Left lung (tissue), 10 donors: ENCODE data around the gene RAPGEF4. TPM values are rescaled to one million over a fixed set of nuclear protein-coding genes. Genes with fewer than 3 reads are reported as not detected.

ENCODE experiments used
- ATAC-seq: fragments of 200-7000 bp; cut with Tn5 transposase; one replicate; pipeline ENCODE4 v1.9.1; 2020; ENCODE audit warnings: moderate library complexity
- DNase-seq, 4 donors: peaks; one replicate each; pipeline ENCODE4 v3.0.0-alpha.2; 2013 to 2020
- H3K27ac ChIP-seq, 2 donors: fragments of 200-600 bp; sonication (generic) in 1 of 2; one replicate each; pipeline versions ENCODE4 v1.5.0 to v1.8.0; 2020 to 2021
- H3K27me3 ChIP-seq, 2 donors: fragments of 200-600 bp; sonication (generic) in 1 of 2; one replicate each; pipeline versions ENCODE4 v1.5.0 to v1.8.0; 2020 to 2021
- H3K36me3 ChIP-seq, 2 donors: fragments of 200-600 bp; sonication (generic) in 1 of 2; one replicate each; pipeline versions ENCODE4 v1.5.0 to v1.8.0; 2020 to 2021
- H3K4me1 ChIP-seq, 2 donors: fragments of 200-600 bp; one replicate each; pipeline ENCODE4 v1.8.0; 2021
- H3K4me3 ChIP-seq, 2 donors: fragments of 200-600 bp; sonication (generic) in 1 of 2; one replicate each; pipeline versions ENCODE4 v1.5.0 to v1.8.0; 2020 to 2021; ENCODE audit warnings: mild to moderate bottlenecking in 1 of 2
- H3K9me3 ChIP-seq, 2 donors: fragments of 200-600 bp; sonication (generic) in 1 of 2; one replicate each; pipeline versions ENCODE4 v1.5.0 to v1.8.0; 2020 to 2021
- intact Hi-C, 2 donors: fragments of 100-400 bp; cut with DNase I; formaldehyde crosslinking; loops; one replicate each; pipeline versions ENCODE4 v1.11.2 to v1.14.2; 2022
- polyA plus RNA-seq, 6 donors: library from polyadenylated mRNA; unstranded; fragments of 120-200 nt; gene quantifications; one replicate each; pipeline ENCODE4 v1.2.1, GENCODE V29; 2013; ENCODE audit not compliant: insufficient read length in 6 of 6
- total RNA-seq, 2 donors: library from RNA; stranded (reverse); fragmentation: NEBNext Ultra II Directional; extraction: Animal tissue kit (Norgen Biotek cat#: 25700); gene quantifications; one replicate each; pipeline ENCODE4 v1.2.1, GENCODE V29; 2021
- TF ChIP-seq, protein P1 (sequence below), 2 donors: fragments of 200-600 bp; sonication (generic) in 1 of 2; IDR thresholded peaks; one replicate each; pipeline versions ENCODE4 v1.5.0 to v1.8.0; 2021; ENCODE audit warnings: antibody characterized with exemption in 2 of 2
- donor health status: DM: no; HTN: yes; CAD: no.
- donor health status: DM: no; HTN: no; CAD: no.

Gene RAPGEF4
- total and polyA plus RNA-seq, 8 donors, result 9.1 to 16.2 (median 11.8) TPM

DNA sequence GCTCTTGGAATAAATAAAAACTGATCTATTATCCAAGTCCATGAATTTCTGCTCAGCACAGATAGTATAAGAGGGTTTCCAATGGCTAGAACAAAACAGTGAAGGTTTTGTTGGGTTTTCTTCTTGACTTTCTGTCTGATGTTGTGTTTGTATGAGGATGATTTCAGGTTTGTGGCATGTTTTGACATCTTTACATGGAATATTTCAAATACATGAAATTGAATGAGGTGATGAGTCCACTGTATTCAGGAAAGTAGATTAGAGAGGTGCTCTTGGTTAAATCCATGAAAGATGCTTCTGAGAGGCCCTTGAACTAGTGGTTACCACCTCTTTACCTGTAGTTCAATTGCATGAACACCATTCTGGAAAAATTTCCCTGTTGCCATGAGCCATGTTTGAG lies 84.3 kb downstream of the RAPGEF4 start:
- DNase-seq, result no peak
- Histone ChIP-seq H3K27ac (no peak overlapping the region), H3K4me1 (no peaks in the 10 kb centered on the region), H3K4me3 (no peak overlapping the region), H3K36me3 (no peaks in the 10 kb centered on the region), H3K9me3 (no peaks in the 10 kb centered on the region), H3K27me3 (no peaks in the 10 kb centered on the region)
- TF ChIP-seq, protein P1, sequence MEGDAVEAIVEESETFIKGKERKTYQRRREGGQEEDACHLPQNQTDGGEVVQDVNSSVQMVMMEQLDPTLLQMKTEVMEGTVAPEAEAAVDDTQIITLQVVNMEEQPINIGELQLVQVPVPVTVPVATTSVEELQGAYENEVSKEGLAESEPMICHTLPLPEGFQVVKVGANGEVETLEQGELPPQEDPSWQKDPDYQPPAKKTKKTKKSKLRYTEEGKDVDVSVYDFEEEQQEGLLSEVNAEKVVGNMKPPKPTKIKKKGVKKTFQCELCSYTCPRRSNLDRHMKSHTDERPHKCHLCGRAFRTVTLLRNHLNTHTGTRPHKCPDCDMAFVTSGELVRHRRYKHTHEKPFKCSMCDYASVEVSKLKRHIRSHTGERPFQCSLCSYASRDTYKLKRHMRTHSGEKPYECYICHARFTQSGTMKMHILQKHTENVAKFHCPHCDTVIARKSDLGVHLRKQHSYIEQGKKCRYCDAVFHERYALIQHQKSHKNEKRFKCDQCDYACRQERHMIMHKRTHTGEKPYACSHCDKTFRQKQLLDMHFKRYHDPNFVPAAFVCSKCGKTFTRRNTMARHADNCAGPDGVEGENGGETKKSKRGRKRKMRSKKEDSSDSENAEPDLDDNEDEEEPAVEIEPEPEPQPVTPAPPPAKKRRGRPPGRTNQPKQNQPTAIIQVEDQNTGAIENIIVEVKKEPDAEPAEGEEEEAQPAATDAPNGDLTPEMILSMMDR (IDR thresholded peaks at IDR 0.05), result no peak
- intact Hi-C loops, result no loop called here
- no peak for ATAC-seq

DNA sequence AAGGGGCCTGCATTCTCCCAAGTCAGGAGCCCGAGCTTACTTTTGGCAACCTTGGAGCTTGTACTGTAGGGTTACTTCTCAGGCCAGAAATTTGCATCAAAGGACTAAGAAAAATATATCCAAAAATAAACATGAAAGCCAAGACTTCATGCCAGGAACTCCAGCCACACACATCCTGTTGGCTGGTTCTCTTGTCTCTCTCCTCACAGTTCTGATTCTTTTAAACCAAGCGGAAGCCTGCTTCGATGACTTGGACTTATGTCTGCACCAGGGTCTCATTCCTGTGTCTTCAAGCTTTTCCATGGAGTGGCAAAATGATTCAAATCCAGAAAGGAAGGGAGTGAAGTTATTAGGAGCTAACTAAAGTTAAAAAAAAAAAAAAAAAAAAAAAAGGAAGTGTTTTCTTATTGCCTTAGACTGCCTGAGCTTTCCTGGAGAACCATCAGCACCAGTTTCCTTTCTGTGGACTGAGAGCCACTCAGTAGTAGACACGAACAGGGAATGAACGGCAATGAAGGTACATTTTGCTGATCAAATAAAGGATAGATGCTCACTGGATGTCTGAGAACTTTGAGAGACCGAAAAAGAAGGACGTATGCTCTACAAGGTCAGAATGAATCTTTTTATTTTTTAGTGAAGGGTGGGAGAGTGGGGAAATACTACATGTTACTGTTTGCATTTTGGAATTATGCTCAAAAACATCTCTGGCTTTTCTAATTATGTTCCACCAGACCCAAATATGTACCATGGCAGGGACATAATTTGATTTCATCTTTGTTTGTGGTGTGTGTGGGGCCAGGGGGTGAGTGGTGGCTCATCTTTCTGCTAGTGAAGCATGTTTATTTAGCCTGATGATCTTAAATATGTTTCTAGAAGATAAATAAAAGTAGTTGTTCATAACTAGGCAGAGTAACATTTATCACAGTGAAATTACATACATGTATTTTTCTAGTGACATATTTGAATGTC lies 86.0 kb downstream of the RAPGEF4 start:
- Histone ChIP-seq H3K36me3 (no peaks in the 10 kb centered on the region), H3K27me3 (no peaks in the 10 kb centered on the region), H3K9me3 (no peaks in the 10 kb centered on the region), H3K4me1 (no peaks in the 10 kb centered on the region), H3K27ac (peak overlapping the region in 1 of 2 donors; percentile 53), H3K4me3 (peak overlapping the region in 1 of 2 donors; percentile 35)
- DNase-seq (no peak), ATAC-seq (peak; percentile 27)
- TF ChIP-seq, protein P1 (IDR thresholded peaks at IDR 0.05), result no peak
- intact Hi-C loops, result no loop called here

DNA sequence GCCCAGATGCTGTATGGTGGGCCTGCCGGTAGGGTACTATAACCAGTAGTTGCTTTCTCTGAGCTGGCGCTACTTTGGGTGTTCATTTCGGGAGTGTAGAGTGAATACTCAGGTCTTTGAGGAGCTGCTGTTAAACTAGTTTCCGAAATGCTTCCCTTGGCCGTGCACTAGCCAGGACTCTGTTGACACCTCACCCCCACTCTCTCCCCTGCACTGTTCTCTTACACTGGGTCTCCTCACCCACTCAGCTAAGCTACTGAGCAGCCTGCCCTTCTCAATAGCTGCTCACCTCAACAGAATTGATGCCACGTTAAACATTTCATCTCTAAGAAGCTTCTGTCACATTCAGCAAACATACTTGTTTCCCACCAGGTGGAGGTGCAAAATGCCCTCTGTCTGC lies 86.9 kb downstream of the RAPGEF4 start:
- Histone ChIP-seq H3K36me3 (no peaks in the 10 kb centered on the region), H3K27me3 (no peaks in the 10 kb centered on the region), H3K27ac (peak overlapping the region in 1 of 2 donors; percentile 53), H3K4me1 (no peaks in the 10 kb centered on the region), H3K4me3 (peak overlapping the region in 1 of 2 donors; percentile 35), H3K9me3 (no peaks in the 10 kb centered on the region)
- ATAC-seq, result no peak
- intact Hi-C loops, result no loop called here
- DNase-seq, result no peak
- TF ChIP-seq, protein P1 (IDR thresholded peaks at IDR 0.05), result no peak

DNA sequence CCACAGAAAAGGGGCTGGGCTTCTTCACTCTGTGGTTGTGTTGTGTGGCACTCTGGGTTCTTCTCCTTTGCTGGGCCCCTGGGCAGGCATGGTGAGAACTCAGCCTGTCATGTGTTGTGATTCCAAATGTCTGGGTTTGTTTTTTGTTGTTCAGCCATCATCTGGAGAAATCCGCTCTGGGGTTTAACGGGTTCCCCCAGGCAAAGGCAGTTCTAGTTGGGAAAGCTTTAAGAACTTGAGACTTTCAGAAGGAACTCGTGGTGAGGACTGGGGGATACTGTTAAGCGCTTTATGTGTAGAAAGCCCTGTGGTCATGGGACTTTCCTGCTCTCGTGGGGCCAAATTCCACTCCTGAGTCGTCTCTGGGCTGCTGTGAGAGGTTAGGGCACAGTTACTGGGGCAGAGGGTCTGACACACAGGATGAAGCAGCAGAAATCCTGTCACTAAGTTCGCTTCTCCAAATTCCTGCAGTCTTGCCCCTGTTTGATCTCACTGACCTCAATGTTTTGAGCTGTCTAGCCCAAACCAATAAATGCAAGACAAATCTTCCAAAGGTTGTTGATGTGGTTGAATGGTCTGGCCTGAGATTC lies 87.7 kb downstream of the RAPGEF4 start:
- TF ChIP-seq, protein P1 (IDR thresholded peaks at IDR 0.05), result no peak
- Histone ChIP-seq H3K4me1 (no peaks in the 10 kb centered on the region), H3K9me3 (no peaks in the 10 kb centered on the region), H3K4me3 (peak overlapping the region in 1 of 2 donors; percentile 35), H3K36me3 (no peaks in the 10 kb centered on the region), H3K27me3 (no peaks in the 10 kb centered on the region), H3K27ac (peak overlapping the region in 1 of 2 donors; percentile 53)
- DNase-seq, result no peak
- intact Hi-C loops, result no loop called here
- ATAC-seq, result no peak

DNA sequence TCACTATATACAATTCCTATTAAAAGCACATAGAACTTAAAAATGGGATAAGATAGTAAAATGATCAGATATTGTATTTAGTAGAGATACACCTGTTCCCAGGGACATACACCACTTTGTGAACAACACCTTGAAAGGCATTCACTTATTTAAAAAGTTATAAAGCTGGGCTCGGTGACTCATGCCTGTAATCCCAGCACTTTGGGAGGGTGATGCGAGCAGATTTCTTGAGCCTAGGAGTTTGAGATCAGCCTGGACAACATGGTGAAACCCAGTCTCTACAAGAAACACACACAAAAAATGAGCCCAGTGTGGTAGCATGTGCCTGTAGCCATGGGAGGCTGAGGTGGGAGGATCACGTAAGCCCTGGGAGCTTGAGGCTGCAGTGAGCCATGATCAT lies 90.9 kb downstream of the RAPGEF4 start:
- intact Hi-C loops, result no loop called here
- Histone ChIP-seq H3K27me3 (no peaks in the 10 kb centered on the region), H3K36me3 (no peaks in the 10 kb centered on the region), H3K4me3 (no peak overlapping the region), H3K27ac (no peak overlapping the region), H3K9me3 (no peaks in the 10 kb centered on the region), H3K4me1 (no peaks in the 10 kb centered on the region)
- ATAC-seq (no peak), DNase-seq (no peak)
- TF ChIP-seq, protein P1 (IDR thresholded peaks at IDR 0.05), result no peak
